ENCODE results near the gene KRTAP10-8.

DNA sequence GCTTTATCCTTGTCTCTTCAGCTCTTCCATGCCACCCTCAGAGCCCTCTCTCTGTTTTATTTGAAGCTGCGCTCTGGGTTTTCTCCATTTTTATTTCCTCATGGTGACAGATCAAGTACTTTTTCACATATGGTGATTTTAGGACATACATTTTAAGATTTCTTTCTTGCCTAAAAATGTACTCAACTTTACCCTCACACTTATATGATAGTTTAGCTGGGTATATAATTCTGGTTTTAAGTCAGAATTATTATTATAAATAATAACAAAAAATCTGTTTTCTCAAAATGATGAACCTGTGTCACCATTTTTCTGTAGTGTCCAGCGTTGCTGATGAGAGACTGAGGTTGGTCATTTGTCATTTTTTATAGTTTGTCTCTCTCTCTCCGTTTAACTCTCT lies 30.7 kb upstream of the KRTAP10-8 start:
- no peak for TF ChIP-seq POLR2AphosphoS5 (IDR thresholded peaks at IDR 0.05)
- TF ChIP-seq, protein P1, sequence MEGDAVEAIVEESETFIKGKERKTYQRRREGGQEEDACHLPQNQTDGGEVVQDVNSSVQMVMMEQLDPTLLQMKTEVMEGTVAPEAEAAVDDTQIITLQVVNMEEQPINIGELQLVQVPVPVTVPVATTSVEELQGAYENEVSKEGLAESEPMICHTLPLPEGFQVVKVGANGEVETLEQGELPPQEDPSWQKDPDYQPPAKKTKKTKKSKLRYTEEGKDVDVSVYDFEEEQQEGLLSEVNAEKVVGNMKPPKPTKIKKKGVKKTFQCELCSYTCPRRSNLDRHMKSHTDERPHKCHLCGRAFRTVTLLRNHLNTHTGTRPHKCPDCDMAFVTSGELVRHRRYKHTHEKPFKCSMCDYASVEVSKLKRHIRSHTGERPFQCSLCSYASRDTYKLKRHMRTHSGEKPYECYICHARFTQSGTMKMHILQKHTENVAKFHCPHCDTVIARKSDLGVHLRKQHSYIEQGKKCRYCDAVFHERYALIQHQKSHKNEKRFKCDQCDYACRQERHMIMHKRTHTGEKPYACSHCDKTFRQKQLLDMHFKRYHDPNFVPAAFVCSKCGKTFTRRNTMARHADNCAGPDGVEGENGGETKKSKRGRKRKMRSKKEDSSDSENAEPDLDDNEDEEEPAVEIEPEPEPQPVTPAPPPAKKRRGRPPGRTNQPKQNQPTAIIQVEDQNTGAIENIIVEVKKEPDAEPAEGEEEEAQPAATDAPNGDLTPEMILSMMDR (IDR thresholded peaks at IDR 0.05), result no peak
- TF ChIP-seq POLR2A (IDR thresholded peaks at IDR 0.05), result no peak
